Measurements from ENCODE around the gene DICER1. TPM values are rescaled to one million over a fixed set of nuclear protein-coding genes. Genes with fewer than 3 reads are reported as not detected.

The DICER1 gene
- total RNA-seq, 1 donor from 2014 or later = 103 TPM

GRCh38 chr14:95163132-95163531 is 5.8 kb upstream of the DICER1 start:
- Mint-ChIP-seq H3K9me3 (ENCODE audit: unreplicated experiment) (peaks cover 6% of the 10 kb centered on the region), H3K27me3 (ENCODE audit: low read depth, unreplicated experiment) (no peaks in the 10 kb centered on the region), H3K4me1 (ENCODE audit: low read depth, unreplicated experiment) (peaks cover under 1% of the 10 kb centered on the region), H3K27ac (ENCODE audit: unreplicated experiment) (no peak overlapping the region), H3K36me3 (ENCODE audit: low read depth, unreplicated experiment) (peaks cover 7% of the 10 kb centered on the region), H3K4me3 (ENCODE audit: unreplicated experiment) (no peak overlapping the region)
- Histone ChIP-seq H3K4me3 (ENCODE audit: insufficient read depth, low read depth, low read length) (no peak overlapping the region), H3K36me3 (ENCODE audit: insufficient read depth, low read length) (no peaks in the 10 kb centered on the region), H3K27ac (ENCODE audit: low read depth, low read length) (no peak overlapping the region), H3K27me3 (ENCODE audit: insufficient read depth, low read length) (no peaks in the 10 kb centered on the region), H2AFZ (ENCODE audit: low read depth, low read length) (no peak overlapping the region), H3K4me2 (ENCODE audit: low read length) (no peak overlapping the region), H3K79me2 (ENCODE audit: insufficient read depth, low read length) (no peaks in the 10 kb centered on the region), H3K4me1 (ENCODE audit: insufficient read depth, low read length) (peaks cover under 1% of the 10 kb centered on the region), H3K9ac (ENCODE audit: low read length) (no peak overlapping the region), H3K9me3 (ENCODE audit: insufficient read depth, low read depth, low read length) (no peaks in the 10 kb centered on the region), H4K20me1 (ENCODE audit: insufficient read depth, low read length) (no peaks in the 10 kb centered on the region)
- DNase-seq (ENCODE audit: low read depth) = no peak
- TF ChIP-seq EZH2 (IDR thresholded peaks at IDR 0.05; ENCODE audit: insufficient read depth, low read length) (no peak), CTCF (IDR thresholded peaks at IDR 0.05; ENCODE audit: insufficient read depth, low read depth, low read length) (no peak)
- FAIRE-seq = no peak

GRCh38 chr14:95162641-95163040 is 5.3 kb upstream of the DICER1 start:
- Histone ChIP-seq H3K4me2 (ENCODE audit: low read length) (no peak overlapping the region), H4K20me1 (ENCODE audit: insufficient read depth, low read length) (no peaks in the 10 kb centered on the region), H3K9ac (ENCODE audit: low read length) (no peak overlapping the region), H3K27ac (ENCODE audit: low read depth, low read length) (no peak overlapping the region), H3K27me3 (ENCODE audit: insufficient read depth, low read length) (no peaks in the 10 kb centered on the region), H3K9me3 (ENCODE audit: insufficient read depth, low read depth, low read length) (no peaks in the 10 kb centered on the region), H2AFZ (ENCODE audit: low read depth, low read length) (no peak overlapping the region), H3K36me3 (ENCODE audit: insufficient read depth, low read length) (no peaks in the 10 kb centered on the region), H3K4me3 (ENCODE audit: insufficient read depth, low read depth, low read length) (no peak overlapping the region), H3K79me2 (ENCODE audit: insufficient read depth, low read length) (no peaks in the 10 kb centered on the region), H3K4me1 (ENCODE audit: insufficient read depth, low read length) (peaks cover 5% of the 10 kb centered on the region)
- Mint-ChIP-seq H3K36me3 (ENCODE audit: low read depth, unreplicated experiment) (peaks cover 4% of the 10 kb centered on the region), H3K27ac (ENCODE audit: unreplicated experiment) (no peak overlapping the region), H3K9me3 (ENCODE audit: unreplicated experiment) (peaks cover 6% of the 10 kb centered on the region), H3K4me3 (ENCODE audit: unreplicated experiment) (no peak overlapping the region), H3K27me3 (ENCODE audit: low read depth, unreplicated experiment) (no peaks in the 10 kb centered on the region), H3K4me1 (ENCODE audit: low read depth, unreplicated experiment) (peaks cover 2% of the 10 kb centered on the region)
- TF ChIP-seq CTCF (IDR thresholded peaks at IDR 0.05; ENCODE audit: insufficient read depth, low read depth, low read length) (no peak), EZH2 (IDR thresholded peaks at IDR 0.05; ENCODE audit: insufficient read depth, low read length) (no peak)
- FAIRE-seq (no peak), DNase-seq (ENCODE audit: low read depth) (no peak)

GRCh38 chr14:95157048-95157326 is 342 bp downstream of the DICER1 start:
- peak overlapping the region; percentile 74 for H3K4me3 ChIP-seq (ENCODE audit: insufficient read depth, low read depth, low read length)
- H3K27me3 ChIP-seq (ENCODE audit: insufficient read depth, low read length) = no peaks in the 10 kb centered on the region
- Mint-ChIP-seq H3K36me3 (ENCODE audit: low read depth, unreplicated experiment) (no peaks in the 10 kb centered on the region), H3K27me3 (ENCODE audit: low read depth, unreplicated experiment) (no peaks in the 10 kb centered on the region), H3K27ac (ENCODE audit: unreplicated experiment) (no peak overlapping the region), H3K9me3 (ENCODE audit: unreplicated experiment) (no peaks in the 10 kb centered on the region), H3K4me3 (ENCODE audit: unreplicated experiment) (no peak overlapping the region), H3K4me1 (ENCODE audit: low read depth, unreplicated experiment) (peaks cover 11% of the 10 kb centered on the region)
- H3K9ac ChIP-seq (ENCODE audit: low read length) = peak overlapping the region; percentile 97
- peak overlapping the region; percentile 96 for H3K27ac ChIP-seq (ENCODE audit: low read depth, low read length)
- peak overlapping the region; percentile 90 for H3K4me2 ChIP-seq (ENCODE audit: low read length)
- FAIRE-seq (no peak), DNase-seq (ENCODE audit: low read depth) (no peak)
- H4K20me1 ChIP-seq (ENCODE audit: insufficient read depth, low read length) = peaks cover 36% of the 10 kb centered on the region
- H3K9me3 ChIP-seq (ENCODE audit: insufficient read depth, low read depth, low read length) = no peaks in the 10 kb centered on the region
- H3K79me2 ChIP-seq (ENCODE audit: insufficient read depth, low read length) = peaks cover 53% of the 10 kb centered on the region
- peak overlapping the region; percentile 59 for H2AFZ ChIP-seq (ENCODE audit: low read depth, low read length)
- no peak for TF ChIP-seq CTCF (IDR thresholded peaks at IDR 0.05; ENCODE audit: insufficient read depth, low read depth, low read length)
- no peak for TF ChIP-seq EZH2 (IDR thresholded peaks at IDR 0.05; ENCODE audit: insufficient read depth, low read length)
- H3K4me1 ChIP-seq (ENCODE audit: insufficient read depth, low read length) = peaks cover 8% of the 10 kb centered on the region
- H3K36me3 ChIP-seq (ENCODE audit: insufficient read depth, low read length) = no peaks in the 10 kb centered on the region

All from astrocyte (in vitro differentiated cells and primary cell).